Measurements from ENCODE around the gene SND1. TPM values are rescaled to one million over a fixed set of nuclear protein-coding genes. Genes with fewer than 3 reads are reported as not detected.
A peak's percentile ranks its signal among the peaks of the same experiment; 100 is the strongest.

The SND1 gene
- total and polyA plus RNA-seq, 2 of the 4 experiments (the other 2 are of a cell fraction): 154 to 294 TPM

GRCh38 chr7:127986581-127987521 is 334.9 kb downstream of the SND1 start:
- TF ChIP-seq CEBPB (IDR thresholded peaks at IDR 0.05; ENCODE audit: low read depth, low read length): peak; percentile 61
- no peak for TF ChIP-seq NFE2L2 (IDR thresholded peaks at IDR 0.05; ENCODE audit: low read depth, low read length)
- no peak overlapping the region for H2BK120ac ChIP-seq (ENCODE audit: low read depth, low read length)
- 52% methylated on average over 3 of the region's 4 CpGs; no CpG with 5 or more reads in 1 of the 2 experiments for WGBS, 2 experiments (ENCODE audit: extremely low coverage in 2 of 2, insufficient read length in 1 of 2)
- CTCF ChIA-PET: no interaction called here
- H3K36me3 ChIP-seq (ENCODE audit: control insufficient read depth, insufficient read depth, low read length): peaks cover 7% of the 10 kb centered on the region; the same call in 1 of the 2 replicates
- H2BK20ac ChIP-seq (ENCODE audit: low read depth, low read length): no peak overlapping the region
- intact Hi-C loops (cut with micrococcal nuclease) (no loop called here), dilution Hi-C loops (cut with HindIII; ENCODE audit: low sequenced_read_pairs, unreplicated experiment) (no loop called here), in situ Hi-C loops (cut with MboI; ENCODE audit: low sequenced_read_pairs) (no loop called here)
- H3K79me1 ChIP-seq (ENCODE audit: low read depth in 1 of 2, low read length in 2 of 2): peaks cover 43 to 81% of the 10 kb centered on the region in 2 experiments
- H3K4me2 ChIP-seq (ENCODE audit: low read depth, low read length): no peak overlapping the region
- no TSS peak for BruUV-seq (replicated peaks)
- peak; percentile 39; the same call in 1 of the 2 replicates for ATAC-seq (ENCODE audit: low read depth)
- H4K8ac ChIP-seq (ENCODE audit: low read depth in 2 of 2, low read length in 2 of 2): no peak overlapping the region
- H3K4ac ChIP-seq (ENCODE audit: low read depth, low read length): no peak overlapping the region
- no peak overlapping the region for H3K4me3 ChIP-seq (ENCODE audit: insufficient read depth, low read depth, low read length)
- H2BK15ac ChIP-seq (ENCODE audit: low read depth, low read length): no peak overlapping the region
- no peak overlapping the region for H3K18ac ChIP-seq (ENCODE audit: low read depth, low read length)
- no peak overlapping the region for H2BK5ac ChIP-seq (ENCODE audit: low read depth, low read length, poor library complexity, severe bottlenecking)
- POLR2A ChIA-PET (ENCODE audit: unreplicated experiment): no interaction called here
- H3K23ac ChIP-seq (ENCODE audit: low read depth, low read length): no peak overlapping the region
- no peak overlapping the region for H3K56ac ChIP-seq (ENCODE audit: extremely low read depth, insufficient read depth, low read length)
- peak; percentile 22 for DNase-seq
- no peak overlapping the region for H2AK5ac ChIP-seq (ENCODE audit: low read depth, low read length)
- no peak overlapping the region for H2AK9ac ChIP-seq (replicated peaks; ENCODE audit: low read depth, low read length, poor library complexity)
- no peaks in the 10 kb centered on the region for H3K27me3 ChIP-seq (ENCODE audit: control insufficient read depth, insufficient read depth, low read length)
- no peak overlapping the region for H3K14ac ChIP-seq (replicated peaks; ENCODE audit: low read depth, low read length)
- H3K9me1 ChIP-seq (ENCODE audit: insufficient read depth, low read length): peaks cover 31% of the 10 kb centered on the region
- H4K20me1 ChIP-seq (ENCODE audit: insufficient read depth, low read length): peaks cover 46% of the 10 kb centered on the region
- no peak overlapping the region for H3K9ac ChIP-seq (ENCODE audit: low read depth, low read length)
- H4K91ac ChIP-seq (ENCODE audit: insufficient read depth, low read depth, low read length): no peak overlapping the region
- H4K5ac ChIP-seq (ENCODE audit: low read depth, low read length): no peak overlapping the region
- no peak overlapping the region for H2AFZ ChIP-seq (replicated peaks; ENCODE audit: low read length, poor library complexity)
- no peak overlapping the region for H3K27ac ChIP-seq (ENCODE audit: insufficient read depth, low read length)
- peaks cover 9% of the 10 kb centered on the region for H3K4me1 ChIP-seq (ENCODE audit: control insufficient read depth, insufficient read depth, low read length)
- H3K9me3 ChIP-seq (ENCODE audit: control insufficient read depth, insufficient read depth, low read length): no peaks in the 10 kb centered on the region
